Activated CD4-positive, CD25-positive, alpha-beta regulatory T cell treated with anti-CD3 and anti-CD28 coated beads, Interleukin-2, amount 50 U/mL, for 72 hours (primary cell): Measurements from ENCODE around the gene PDE12.

Source experiments
- DNase-seq: peaks from one replicate; pipeline ENCODE4 v3.0.0; 2021

PDE12 gene

GRCh38 chr3:57555738-57556458 lies at the start of gene PDE12:
Gene PDE12, plus strand, starts transcription at chr3:57556274. Its CDS starts 106 bp downstream, at chr3:57556380.
- peak; percentile 80 for DNase-seq

GRCh38 chr3:57512166-57512565 lies 43.9 kb upstream of the PDE12 start:
- no peak for DNase-seq

GRCh38 chr3:57518276-57518915 lies 37.7 kb upstream of the PDE12 start:
- no peak for DNase-seq

GRCh38 chr3:57530071-57530608 lies 25.9 kb upstream of the PDE12 start:
- DNase-seq, result no peak

- no peak for DNase-seq
Observed at GRCh38 chr3:57538465-57538864, 17.6 kb upstream of the PDE12 start.

GRCh38 chr3:57544181-57545125 lies 11.6 kb upstream of the PDE12 start, which contains the start of gene DNAH12:
Gene DNAH12, minus strand, starts transcription at chr3:57544344. Its CDS starts 1,474 bp downstream, at chr3:57542870.
- DNase-seq, result no peak

GRCh38 chr3:57545636-57546268 lies 10.3 kb upstream of the PDE12 start:
- DNase-seq, result no peak

- DNase-seq, result no peak
Observed at GRCh38 chr3:57546616-57547015, 9.5 kb upstream of the PDE12 start.

GRCh38 chr3:57555306-57555705 lies 768 bp upstream of the PDE12 start:
- no peak for DNase-seq

- peak; percentile 53 for DNase-seq
Observed at GRCh38 chr3:57556459-57557084, 498 bp downstream of the PDE12 start.

GRCh38 chr3:57557085-57557537 lies 1.0 kb downstream of the PDE12 start:
- peak; percentile 53 for DNase-seq

GRCh38 chr3:57559526-57559925 lies 3.5 kb downstream of the PDE12 start:
- DNase-seq, result no peak

GRCh38 chr3:57569859-57570450 lies 13.9 kb downstream of the PDE12 start:
- no peak for DNase-seq

- no peak for DNase-seq
Observed at GRCh38 chr3:57570878-57571277, 14.8 kb downstream of the PDE12 start.

GRCh38 chr3:57572096-57572495 lies 16.0 kb downstream of the PDE12 start:
- DNase-seq, result no peak

GRCh38 chr3:57575966-57576626 lies 20.0 kb downstream of the PDE12 start:
- DNase-seq, result no peak

- DNase-seq, result no peak
Observed at GRCh38 chr3:57577801-57578200, 21.7 kb downstream of the PDE12 start.

- no peak for DNase-seq
Observed at GRCh38 chr3:57582474-57583168, 26.5 kb downstream of the PDE12 start.

GRCh38 chr3:57583544-57583943 lies 27.5 kb downstream of the PDE12 start:
- no peak for DNase-seq

- DNase-seq, result no peak
Observed at GRCh38 chr3:57586778-57587177, 30.7 kb downstream of the PDE12 start.
